ENCODE measurements around the gene CBFA2T3.

CBFA2T3 gene

GRCh38 chr16:88993166-88993761 is 16.3 kb upstream of the CBFA2T3 start:
- H3K36me3 Mint-ChIP-seq = no peaks in the 10 kb centered on the region
- no peak overlapping the region for H3K27ac Mint-ChIP-seq
- H3K9me3 Mint-ChIP-seq (ENCODE audit: low read depth) = no peaks in the 10 kb centered on the region
- no peaks in the 10 kb centered on the region for H3K27me3 Mint-ChIP-seq
- peaks cover 3% of the 10 kb centered on the region for H3K4me1 Mint-ChIP-seq (ENCODE audit: low read depth)
- H3K4me3 Mint-ChIP-seq = no peak overlapping the region

GRCh38 chr16:88992351-88993165 is 15.6 kb upstream of the CBFA2T3 start:
- Mint-ChIP-seq H3K9me3 (ENCODE audit: low read depth) (no peaks in the 10 kb centered on the region), H3K4me3 (no peak overlapping the region), H3K4me1 (ENCODE audit: low read depth) (peaks cover 3% of the 10 kb centered on the region), H3K27me3 (no peaks in the 10 kb centered on the region), H3K27ac (no peak overlapping the region), H3K36me3 (no peaks in the 10 kb centered on the region)

GRCh38 chr16:88991813-88992350 is 14.9 kb upstream of the CBFA2T3 start:
- Mint-ChIP-seq H3K4me3 (no peak overlapping the region), H3K9me3 (ENCODE audit: low read depth) (no peaks in the 10 kb centered on the region), H3K4me1 (ENCODE audit: low read depth) (peaks cover 3% of the 10 kb centered on the region), H3K27me3 (no peaks in the 10 kb centered on the region), H3K36me3 (no peaks in the 10 kb centered on the region), H3K27ac (no peak overlapping the region)

- Mint-ChIP-seq H3K4me1 (ENCODE audit: low read depth) (peaks cover 3% of the 10 kb centered on the region), H3K27me3 (no peaks in the 10 kb centered on the region), H3K4me3 (no peak overlapping the region), H3K9me3 (ENCODE audit: low read depth) (no peaks in the 10 kb centered on the region), H3K27ac (no peak overlapping the region), H3K36me3 (no peaks in the 10 kb centered on the region)
Measured at GRCh38 chr16:88989852-88990547, 13.0 kb upstream of the CBFA2T3 start.

GRCh38 chr16:88988980-88989811 is 12.2 kb upstream of the CBFA2T3 start:
- Mint-ChIP-seq H3K9me3 (ENCODE audit: low read depth) (no peaks in the 10 kb centered on the region), H3K4me3 (no peak overlapping the region), H3K4me1 (ENCODE audit: low read depth) (no peaks in the 10 kb centered on the region), H3K27me3 (no peaks in the 10 kb centered on the region), H3K27ac (no peak overlapping the region), H3K36me3 (no peaks in the 10 kb centered on the region)

GRCh38 chr16:88985521-88985920 is 8.5 kb upstream of the CBFA2T3 start:
- no peaks in the 10 kb centered on the region for H3K9me3 Mint-ChIP-seq (ENCODE audit: low read depth)
- H3K4me1 Mint-ChIP-seq (ENCODE audit: low read depth) = no peaks in the 10 kb centered on the region
- H3K36me3 Mint-ChIP-seq = no peaks in the 10 kb centered on the region
- no peak overlapping the region for H3K4me3 Mint-ChIP-seq
- H3K27ac Mint-ChIP-seq = no peak overlapping the region
- no peaks in the 10 kb centered on the region for H3K27me3 Mint-ChIP-seq

GRCh38 chr16:88983771-88984687 is 7.0 kb upstream of the CBFA2T3 start:
- no peaks in the 10 kb centered on the region for H3K9me3 Mint-ChIP-seq (ENCODE audit: low read depth)
- peaks cover 1% of the 10 kb centered on the region for H3K27me3 Mint-ChIP-seq
- no peaks in the 10 kb centered on the region for H3K4me1 Mint-ChIP-seq (ENCODE audit: low read depth)
- H3K27ac Mint-ChIP-seq = no peak overlapping the region
- H3K36me3 Mint-ChIP-seq = no peaks in the 10 kb centered on the region
- H3K4me3 Mint-ChIP-seq = no peak overlapping the region

- peaks cover 1% of the 10 kb centered on the region for H3K27me3 Mint-ChIP-seq
- no peak overlapping the region for H3K27ac Mint-ChIP-seq
- no peaks in the 10 kb centered on the region for H3K4me1 Mint-ChIP-seq (ENCODE audit: low read depth)
- H3K9me3 Mint-ChIP-seq (ENCODE audit: low read depth) = no peaks in the 10 kb centered on the region
- no peak overlapping the region for H3K4me3 Mint-ChIP-seq
- no peaks in the 10 kb centered on the region for H3K36me3 Mint-ChIP-seq
Measured at GRCh38 chr16:88983165-88983564, 6.2 kb upstream of the CBFA2T3 start.

- no peaks in the 10 kb centered on the region for H3K4me1 Mint-ChIP-seq (ENCODE audit: low read depth)
- H3K4me3 Mint-ChIP-seq = no peak overlapping the region
Measured at GRCh38 chr16:88982286-88983084, 5.5 kb upstream of the CBFA2T3 start.

GRCh38 chr16:88979353-88980015 is 2.5 kb upstream of the CBFA2T3 start:
- Mint-ChIP-seq H3K4me1 (ENCODE audit: low read depth) (no peaks in the 10 kb centered on the region), H3K9me3 (ENCODE audit: low read depth) (no peaks in the 10 kb centered on the region), H3K27me3 (peaks cover 9% of the 10 kb centered on the region), H3K4me3 (no peak overlapping the region), H3K27ac (no peak overlapping the region), H3K36me3 (no peaks in the 10 kb centered on the region)

More at GRCh38 chr16:88982286-88983084, 5.5 kb upstream of the CBFA2T3 start:
- Mint-ChIP-seq H3K27me3 (peaks cover 1% of the 10 kb centered on the region), H3K27ac (no peak overlapping the region), H3K9me3 (ENCODE audit: low read depth) (no peaks in the 10 kb centered on the region), H3K36me3 (no peaks in the 10 kb centered on the region)

- no peaks in the 10 kb centered on the region for H3K4me1 Mint-ChIP-seq (ENCODE audit: low read depth)
- H3K4me3 Mint-ChIP-seq = no peak overlapping the region
- H3K27ac Mint-ChIP-seq = no peak overlapping the region
- H3K27me3 Mint-ChIP-seq = peaks cover 12% of the 10 kb centered on the region
- H3K36me3 Mint-ChIP-seq = no peaks in the 10 kb centered on the region
- H3K9me3 Mint-ChIP-seq (ENCODE audit: low read depth) = no peaks in the 10 kb centered on the region
Measured at GRCh38 chr16:88978608-88979346, 1.8 kb upstream of the CBFA2T3 start.
